Measurements from ENCODE around the gene TTC21B. TPM values are rescaled to one million over a fixed set of nuclear protein-coding genes. Genes with fewer than 3 reads are reported as not detected.

TTC21B gene
- total RNA-seq, 4 donors from 2014 or later, result 29.1 to 45.7 (median 32.9) TPM

DNA sequence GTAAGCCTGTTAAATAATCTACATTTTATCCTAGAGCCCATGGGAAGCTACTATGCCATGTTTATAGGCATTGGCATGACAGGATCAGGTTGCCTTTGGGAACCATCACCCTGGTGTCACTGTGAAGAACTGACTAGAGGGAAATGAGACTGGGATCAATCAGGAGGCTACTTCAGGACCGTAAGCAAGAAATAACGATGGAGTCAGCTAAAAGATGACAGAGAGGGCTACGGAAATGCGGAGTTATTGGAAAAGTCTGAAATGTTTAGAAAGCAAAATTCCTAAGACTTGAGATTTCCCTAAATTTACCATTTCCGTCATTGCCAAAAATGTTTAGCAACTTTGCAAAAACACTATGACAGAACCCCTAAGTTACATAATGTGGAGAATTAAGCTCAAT is 50.2 kb downstream of the TTC21B start:
- DNase-seq, result no peak
- no peak for TF ChIP-seq POLR2A (IDR thresholded peaks at IDR 0.05)
- TF ChIP-seq, protein P1, sequence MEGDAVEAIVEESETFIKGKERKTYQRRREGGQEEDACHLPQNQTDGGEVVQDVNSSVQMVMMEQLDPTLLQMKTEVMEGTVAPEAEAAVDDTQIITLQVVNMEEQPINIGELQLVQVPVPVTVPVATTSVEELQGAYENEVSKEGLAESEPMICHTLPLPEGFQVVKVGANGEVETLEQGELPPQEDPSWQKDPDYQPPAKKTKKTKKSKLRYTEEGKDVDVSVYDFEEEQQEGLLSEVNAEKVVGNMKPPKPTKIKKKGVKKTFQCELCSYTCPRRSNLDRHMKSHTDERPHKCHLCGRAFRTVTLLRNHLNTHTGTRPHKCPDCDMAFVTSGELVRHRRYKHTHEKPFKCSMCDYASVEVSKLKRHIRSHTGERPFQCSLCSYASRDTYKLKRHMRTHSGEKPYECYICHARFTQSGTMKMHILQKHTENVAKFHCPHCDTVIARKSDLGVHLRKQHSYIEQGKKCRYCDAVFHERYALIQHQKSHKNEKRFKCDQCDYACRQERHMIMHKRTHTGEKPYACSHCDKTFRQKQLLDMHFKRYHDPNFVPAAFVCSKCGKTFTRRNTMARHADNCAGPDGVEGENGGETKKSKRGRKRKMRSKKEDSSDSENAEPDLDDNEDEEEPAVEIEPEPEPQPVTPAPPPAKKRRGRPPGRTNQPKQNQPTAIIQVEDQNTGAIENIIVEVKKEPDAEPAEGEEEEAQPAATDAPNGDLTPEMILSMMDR (IDR thresholded peaks at IDR 0.05), result no peak
- H3K4me3 ChIP-seq (replicated peaks in 1 of 3), result no peak overlapping the region
- H3K9me3 ChIP-seq, result no peaks in the 10 kb centered on the region
- WGBS, 2 donors, result 95 to 97% methylated on average over 5 of the region's 5 CpGs
- H3K36me3 ChIP-seq, result peaks cover 5% of the 10 kb centered on the region in 2 donors
- peaks cover 0 to 5% of the 10 kb centered on the region in 2 donors for H3K4me1 ChIP-seq
- H3K27me3 ChIP-seq, result no peaks in the 10 kb centered on the region
- intact Hi-C loops (cut with DNase I), result no loop called here
- H3K27ac ChIP-seq, result no peak overlapping the region

DNA sequence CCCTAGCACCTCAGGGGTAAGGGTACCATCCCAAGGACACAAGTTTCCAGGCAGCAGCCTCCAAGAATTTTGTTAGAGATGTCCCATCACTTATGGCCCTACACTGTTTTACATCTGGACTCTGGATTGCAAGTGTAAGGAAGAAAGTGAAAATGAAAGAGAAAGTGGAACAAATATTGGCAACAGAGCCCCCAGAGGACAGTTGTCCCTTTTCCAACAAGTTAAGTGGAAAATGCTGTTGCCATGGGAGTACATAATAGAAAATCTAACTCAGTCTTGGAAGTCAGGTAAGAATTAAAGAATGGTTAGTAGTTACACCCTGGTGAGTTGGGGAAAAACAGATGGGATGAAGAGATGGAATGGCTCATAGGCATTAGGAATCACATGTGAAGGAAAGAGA is 50.6 kb downstream of the TTC21B start:
- H3K36me3 ChIP-seq, result peaks cover 5 to 10% of the 10 kb centered on the region in 2 donors

DNA sequence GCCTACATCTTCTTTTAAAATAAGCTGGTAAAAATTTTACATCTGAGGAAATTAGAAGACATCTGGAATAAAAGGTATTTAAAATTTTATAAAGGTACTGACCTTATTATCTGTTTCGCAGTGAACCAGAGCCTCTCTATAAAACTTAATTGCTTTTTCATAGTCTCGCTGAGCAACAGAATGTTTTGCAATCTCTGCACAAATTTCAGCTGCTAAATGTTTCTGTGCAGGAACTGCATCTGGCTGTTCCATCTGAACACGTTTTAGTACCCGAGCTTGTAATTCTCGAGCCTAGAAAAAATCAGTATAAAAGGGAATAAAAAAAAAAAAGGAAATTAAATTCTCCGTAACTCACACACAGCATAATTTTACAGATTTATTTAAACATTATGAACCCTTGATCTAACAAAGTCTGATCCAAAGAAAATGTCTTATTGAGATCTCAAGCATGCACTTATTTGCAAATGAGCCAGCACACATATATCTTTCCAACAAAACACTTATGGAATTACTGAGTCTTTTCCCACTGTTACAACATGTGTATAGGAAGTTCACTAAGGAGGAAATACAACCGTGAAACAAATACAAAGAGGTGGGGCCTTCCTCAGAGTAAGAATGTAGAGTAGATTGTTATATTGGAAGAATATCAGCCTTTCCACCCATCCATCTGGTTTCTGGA is 51.8 kb downstream of the TTC21B start:
- H3K27me3 ChIP-seq, result no peaks in the 10 kb centered on the region
- DNase-seq, result no peak
- no peak overlapping the region for H3K4me3 ChIP-seq (replicated peaks in 1 of 3)
- no peak overlapping the region for H3K27ac ChIP-seq
- WGBS, 2 donors, result 88 to 91% methylated on average over 7 of the region's 7 CpGs
- peaks cover 0 to 5% of the 10 kb centered on the region in 2 donors for H3K4me1 ChIP-seq
- intact Hi-C loops (cut with DNase I), result no loop called here
- peaks cover 10 to 17% of the 10 kb centered on the region in 2 donors for H3K36me3 ChIP-seq
- no peaks in the 10 kb centered on the region for H3K9me3 ChIP-seq
- TF ChIP-seq, protein P1 (IDR thresholded peaks at IDR 0.05), result no peak
- no peak for TF ChIP-seq POLR2A (IDR thresholded peaks at IDR 0.05)

More for the DNA sequence above, 50.6 kb downstream of the TTC21B start:
- no peak for TF ChIP-seq POLR2A (IDR thresholded peaks at IDR 0.05)
- TF ChIP-seq, protein P1 (IDR thresholded peaks at IDR 0.05), result no peak
- Histone ChIP-seq H3K4me1 (peaks cover 0 to 5% of the 10 kb centered on the region in 2 donors), H3K4me3 (replicated peaks in 1 of 3) (no peak overlapping the region), H3K27ac (no peak overlapping the region), H3K9me3 (no peaks in the 10 kb centered on the region), H3K27me3 (no peaks in the 10 kb centered on the region)
- intact Hi-C loops (cut with DNase I), result no loop called here
- no peak for DNase-seq

DNA sequence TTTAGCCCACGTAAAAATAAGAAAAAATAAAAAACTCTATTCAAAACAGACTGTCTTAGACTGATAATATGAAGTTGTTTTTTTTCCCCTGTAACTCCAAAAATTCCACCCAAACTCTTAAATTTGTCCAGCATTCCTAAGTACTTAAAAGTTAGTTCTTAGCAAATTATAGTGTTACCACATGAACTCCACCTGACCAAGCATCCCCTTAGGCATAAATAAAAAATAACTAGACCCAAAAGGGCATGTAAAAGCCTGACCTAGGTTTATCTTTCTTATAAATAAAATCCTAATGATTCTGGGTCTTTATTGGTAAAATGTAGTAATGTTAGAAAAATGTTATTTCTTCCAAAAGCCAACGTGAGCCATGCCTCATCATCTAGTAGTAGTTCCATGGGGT is 54.3 kb downstream of the TTC21B start:
- H3K36me3 ChIP-seq, result peaks cover 14 to 18% of the 10 kb centered on the region in 2 donors
- H3K9me3 ChIP-seq, result no peaks in the 10 kb centered on the region
- H3K4me1 ChIP-seq, result peaks cover 0 to 5% of the 10 kb centered on the region in 2 donors
- 94 to 96% methylated on average over 2 of the region's 2 CpGs for WGBS, 2 donors
- no peak overlapping the region for H3K4me3 ChIP-seq (replicated peaks in 1 of 3)
- TF ChIP-seq, protein P1 (IDR thresholded peaks at IDR 0.05), result no peak
- TF ChIP-seq POLR2A (IDR thresholded peaks at IDR 0.05), result no peak
- DNase-seq, result no peak
- intact Hi-C loops (cut with DNase I), result no loop called here
- no peak overlapping the region for H3K27ac ChIP-seq
- H3K27me3 ChIP-seq, result no peaks in the 10 kb centered on the region

DNA sequence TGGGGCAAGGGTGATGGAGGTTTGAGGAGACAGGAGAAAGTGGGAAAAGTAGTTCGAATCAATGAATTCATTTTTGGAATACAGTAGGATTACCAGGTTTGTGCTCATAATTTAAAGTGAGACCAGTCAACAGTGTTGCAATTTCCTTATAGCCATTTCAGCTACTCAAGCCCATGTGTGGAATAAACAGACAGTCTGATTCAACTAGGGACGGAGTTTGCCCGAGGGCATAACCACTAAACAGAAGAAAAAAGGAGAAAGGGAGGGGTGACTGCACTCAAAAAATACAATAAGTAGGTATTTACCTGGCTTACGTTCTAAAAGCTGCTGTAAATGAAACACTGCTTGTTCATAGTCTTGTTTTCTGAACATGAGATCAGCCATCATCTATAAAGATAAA is 55.2 kb downstream of the TTC21B start:
- DNase-seq, result no peak
- Histone ChIP-seq H3K36me3 (peaks cover 14 to 22% of the 10 kb centered on the region in 2 donors), H3K4me1 (peaks cover 0 to 5% of the 10 kb centered on the region in 2 donors), H3K27ac (no peak overlapping the region), H3K27me3 (no peaks in the 10 kb centered on the region), H3K9me3 (no peaks in the 10 kb centered on the region), H3K4me3 (replicated peaks in 1 of 3) (no peak overlapping the region)
- TF ChIP-seq, protein P1 (IDR thresholded peaks at IDR 0.05), result no peak
- TF ChIP-seq POLR2A (IDR thresholded peaks at IDR 0.05), result no peak
- 92 to 93% methylated on average over 4 of the region's 4 CpGs for WGBS, 2 donors
- intact Hi-C loops (cut with DNase I), result no loop called here

Data from thyroid gland (tissue), 4 donors.